Nephron (organoid): ENCODE data around the gene SHISAL1.

Source experiments
- H3K27ac Mint-ChIP-seq, 3 experiments: 2 replicates each; pipeline ENCODE4 v1.8.0; 2020; ENCODE audit warnings: mixed read lengths in 3 of 3, mild to moderate bottlenecking in 2 of 3, moderate library complexity in 1 of 3
- H3K27me3 Mint-ChIP-seq: 2 replicates; pipeline ENCODE4 v1.8.0; 2021; ENCODE audit warnings: low read depth, mild to moderate bottlenecking, moderate library complexity, mixed read lengths
- H3K36me3 Mint-ChIP-seq: 2 replicates; pipeline ENCODE4 v1.8.0; 2020; ENCODE audit warnings: low read depth, mixed read lengths
- H3K4me1 Mint-ChIP-seq: 2 replicates; pipeline ENCODE4 v1.8.0; 2020; ENCODE audit warnings: mixed read lengths
- H3K4me3 Mint-ChIP-seq, 3 experiments: 2 replicates each; pipeline ENCODE4 v1.8.0; 2020; ENCODE audit warnings: mild to moderate bottlenecking in 3 of 3, mixed read lengths in 3 of 3, moderate library complexity in 2 of 3
- H3K9me3 Mint-ChIP-seq: 2 replicates; pipeline ENCODE4 v1.8.0; 2020; ENCODE audit warnings: mixed read lengths
- CTCF ChIP-seq, 3 experiments: fragments of 200-600 bp; sonication (generic); IDR thresholded peaks; one replicate each; pipeline ENCODE4 v1.5.0; 2021; ENCODE audit warnings: antibody characterized with exemption in 3 of 3; ENCODE audit not compliant: unreplicated experiment in 3 of 3

SHISAL1 gene

GRCh38 chr22:44336962-44337677, 24.4 kb upstream of the SHISAL1 start:
- Mint-ChIP-seq H3K36me3 (no peaks in the 10 kb centered on the region), H3K9me3 (no peaks in the 10 kb centered on the region), H3K27ac (peak overlapping the region in 1 of 3 experiments; percentile 33), H3K27me3 (peaks cover 29% of the 10 kb centered on the region), H3K4me3 (peak overlapping the region in 1 of 3 experiments; percentile 9), H3K4me1 (peaks cover 12% of the 10 kb centered on the region)
- no peak for TF ChIP-seq CTCF (IDR thresholded peaks at IDR 0.05; ENCODE audit: unreplicated experiment in 3 of 3)

- Mint-ChIP-seq H3K36me3 (no peaks in the 10 kb centered on the region), H3K9me3 (no peaks in the 10 kb centered on the region), H3K27ac (no peak overlapping the region)
These were observed 23.4 kb upstream of the SHISAL1 start for GRCh38 chr22:44335903-44336803.

GRCh38 chr22:44335066-44335839, 22.5 kb upstream of the SHISAL1 start:
- Mint-ChIP-seq H3K27ac (no peak overlapping the region), H3K4me3 (no peak overlapping the region), H3K9me3 (no peaks in the 10 kb centered on the region), H3K27me3 (peaks cover 30% of the 10 kb centered on the region), H3K4me1 (peaks cover 5% of the 10 kb centered on the region), H3K36me3 (no peaks in the 10 kb centered on the region)
- TF ChIP-seq CTCF (IDR thresholded peaks at IDR 0.05; ENCODE audit: unreplicated experiment in 3 of 3), result no peak

More at GRCh38 chr22:44335903-44336803, 23.4 kb upstream of the SHISAL1 start:
- Mint-ChIP-seq H3K4me3 (no peak overlapping the region), H3K4me1 (peaks cover 5% of the 10 kb centered on the region), H3K27me3 (peaks cover 32% of the 10 kb centered on the region)
- no peak for TF ChIP-seq CTCF (IDR thresholded peaks at IDR 0.05; ENCODE audit: unreplicated experiment in 3 of 3)

GRCh38 chr22:44333847-44334635, 21.3 kb upstream of the SHISAL1 start:
- no peak for TF ChIP-seq CTCF (IDR thresholded peaks at IDR 0.05; ENCODE audit: unreplicated experiment in 3 of 3)
- Mint-ChIP-seq H3K27ac (no peak overlapping the region), H3K4me3 (no peak overlapping the region), H3K4me1 (peaks cover 5% of the 10 kb centered on the region), H3K27me3 (peaks cover 37% of the 10 kb centered on the region), H3K9me3 (no peaks in the 10 kb centered on the region), H3K36me3 (no peaks in the 10 kb centered on the region)

- peaks cover 48% of the 10 kb centered on the region for H3K27me3 Mint-ChIP-seq
- TF ChIP-seq CTCF (IDR thresholded peaks at IDR 0.05; ENCODE audit: unreplicated experiment in 3 of 3), result no peak
- no peaks in the 10 kb centered on the region for H3K9me3 Mint-ChIP-seq
- H3K4me1 Mint-ChIP-seq, result peaks cover 9% of the 10 kb centered on the region
- H3K36me3 Mint-ChIP-seq, result no peaks in the 10 kb centered on the region
- peak overlapping the region; percentile 17 to 86 (median 29) for H3K4me3 Mint-ChIP-seq
- no peak overlapping the region for H3K27ac Mint-ChIP-seq
These were observed 20.2 kb upstream of the SHISAL1 start for GRCh38 chr22:44332946-44333345.
